Ovary (tissue), 9 donors: ENCODE measurements around the gene TRMU. TPM values are rescaled to one million over a fixed set of nuclear protein-coding genes. Genes with fewer than 3 reads are reported as not detected.

ENCODE experiments used
- DNase-seq, 5 donors: peaks; one replicate each; pipeline ENCODE4 v3.0.0-alpha.2; 2019 to 2020
- H3K27ac ChIP-seq, 2 donors: fragments of 200-600 bp; one replicate each; pipeline versions ENCODE4 v1.5.1 to v1.8.0; 2019 to 2022
- H3K27me3 ChIP-seq: fragments of 200-600 bp; one replicate; pipeline ENCODE4 v1.8.0; 2022
- H3K36me3 ChIP-seq: fragments of 200-600 bp; sonication (generic); one replicate; pipeline ENCODE4 v1.5.1; 2019
- H3K4me1 ChIP-seq: one replicate; pipeline ENCODE4 v1.8.1; 2013; ENCODE audit warnings: mild to moderate bottlenecking, moderate library complexity; ENCODE audit not compliant: insufficient read depth
- H3K4me3 ChIP-seq: fragments of 200-600 bp; sonication (generic); one replicate; pipeline ENCODE4 v1.5.1; 2017
- H3K9me3 ChIP-seq, 2 donors: fragments of 200-600 bp in 1 of 2; sonication (generic) in 1 of 2; one replicate each; pipeline versions ENCODE4 v1.5.1 to v1.8.1; 2013 to 2019; ENCODE audit warnings: mild to moderate bottlenecking in 1 of 2, moderate library complexity in 1 of 2
- CTCF ChIP-seq, 3 donors: fragments of 450-650 bp in 2 of 3; fragments of 200-600 bp in 1 of 3; IDR thresholded peaks; one replicate each; pipeline versions ENCODE4 v1.5.1 to v1.8.0; 2016 to 2022; ENCODE audit warnings: antibody characterized with exemption in 3 of 3, mild to moderate bottlenecking in 1 of 3
- EP300 ChIP-seq: sonication (generic); formaldehyde crosslinking; IDR thresholded peaks from one replicate; pipeline ENCODE4 v1.6.1; 2017; ENCODE audit warnings: antibody characterized with exemption
- POLR2A ChIP-seq: fragments of 450-650 bp; IDR thresholded peaks from one replicate; pipeline ENCODE4 v1.6.1; 2017; ENCODE audit warnings: antibody characterized with exemption, mild to moderate bottlenecking, moderate library complexity
- WGBS, 3 donors: extraction: QIAGEN DNeasy Blood & Tissue Kit in 1 of 3; methylation state at CpG; one replicate each; pipeline versions ENCODE4 v1.1.5 to v1.1.7; 2013 to 2017; 5-methylcytosine and 5-hydroxymethylcytosine counted together
- intact Hi-C, 4 donors: fragments of 100-400 bp; cut with DNase I; formaldehyde crosslinking; loops; one replicate each; pipeline versions ENCODE4 v1.11.0 to v1.15.1; 2022 to 2023
- polyA plus RNA-seq, 2 donors: library from polyadenylated mRNA; stranded (reverse); fragments of 200-250 nt in 1 of 2; fragments of 350-450 nt in 1 of 2; fragmentation: Illumina TruSeq in 1 of 2; extraction: RNeasy Lipid Tissue Mini Kit (QIAGEN cat#74804) in 1 of 2; gene quantifications; one replicate each; pipeline ENCODE4 v1.2.3, GENCODE V29; 2013 to 2014
- total RNA-seq, 7 donors: library from RNA; depleted of rRNA in 2 of 7; stranded (reverse); fragments of >200 nt in 2 of 7; fragmentation: NEBNext Ultra II Directional in 3 of 7; extraction: Animal tissue kit (Norgen Biotek cat#: 25700) in 3 of 7; gene quantifications; one replicate each; pipeline versions ENCODE4 v1.1.0 to v1.2.4, GENCODE V29; 2016 to 2023
- donor health status: DM: no; HTN: no; CAD: no; lungs with moderate emphysema.
- donor health status: DM: no; HTN: no; CAD: no.
- donor health status: Bipolar disorder and iron deficiency.
- donor health status: DM: yes; HTN: yes; CAD: no.
- donor health status: DM: no; HTN: no; CAD: no.
- donor health status: DM: yes; HTN: yes; CAD: no.

Gene TRMU
- total and polyA plus RNA-seq, 9 donors: 15.2 to 35.0 (median 30.3) TPM

GRCh38 chr22:46328797-46329196 is 6.7 kb upstream of the TRMU start:
- Histone ChIP-seq H3K36me3 (no peaks in the 10 kb centered on the region), H3K4me3 (no peak overlapping the region), H3K4me1 (no peaks in the 10 kb centered on the region), H3K9me3 (no peaks in the 10 kb centered on the region), H3K27ac (no peak overlapping the region), H3K27me3 (no peaks in the 10 kb centered on the region)
- TF ChIP-seq CTCF (IDR thresholded peaks at IDR 0.05) (no peak), POLR2A (no peak), EP300 (no peak)
- 95 to 97% (median 97%) methylated on average over 11 of the region's 11 CpGs for WGBS, 3 donors
- intact Hi-C loops: no loop called here
- DNase-seq: no peak

- H3K4me1 ChIP-seq: no peaks in the 10 kb centered on the region
- DNase-seq: no peak
- H3K36me3 ChIP-seq: no peaks in the 10 kb centered on the region
- no peak for TF ChIP-seq CTCF (IDR thresholded peaks at IDR 0.05)
- TF ChIP-seq EP300: no peak
- no peak for TF ChIP-seq POLR2A
- intact Hi-C loops: no loop called here
- no peak overlapping the region for H3K4me3 ChIP-seq
- no peaks in the 10 kb centered on the region for H3K27me3 ChIP-seq
- no peak overlapping the region for H3K27ac ChIP-seq
- WGBS, 3 donors: 92 to 97% (median 97%) methylated on average over 8 of the region's 8 CpGs
- no peaks in the 10 kb centered on the region for H3K9me3 ChIP-seq
These were observed 5.9 kb upstream of the TRMU start for GRCh38 chr22:46329616-46330015.

GRCh38 chr22:46330426-46330825 is 5.1 kb upstream of the TRMU start:
- Histone ChIP-seq H3K9me3 (no peaks in the 10 kb centered on the region), H3K27me3 (no peaks in the 10 kb centered on the region), H3K4me1 (no peaks in the 10 kb centered on the region), H3K27ac (no peak overlapping the region), H3K4me3 (no peak overlapping the region), H3K36me3 (no peaks in the 10 kb centered on the region)
- WGBS, 3 donors: 95 to 96% (median 96%) methylated on average over 4 of the region's 4 CpGs
- intact Hi-C loops: no loop called here
- TF ChIP-seq CTCF (IDR thresholded peaks at IDR 0.05): no peak
- no peak for TF ChIP-seq POLR2A
- no peak for TF ChIP-seq EP300
- DNase-seq: no peak

GRCh38 chr22:46331496-46331895 is 4.0 kb upstream of the TRMU start:
- no peak overlapping the region for H3K4me3 ChIP-seq
- no peak overlapping the region for H3K27ac ChIP-seq
- no peak for TF ChIP-seq POLR2A
- no peak for TF ChIP-seq CTCF (IDR thresholded peaks at IDR 0.05)
- TF ChIP-seq EP300: no peak
- H3K9me3 ChIP-seq: no peaks in the 10 kb centered on the region
- intact Hi-C loops: no loop called here
- H3K4me1 ChIP-seq: no peaks in the 10 kb centered on the region
- 93 to 97% (median 94%) methylated on average over 23 of the region's 23 CpGs for whole genome bisulfite sequencing, 3 donors
- no peak for DNase-seq
- H3K27me3 ChIP-seq: no peaks in the 10 kb centered on the region
- H3K36me3 ChIP-seq: no peaks in the 10 kb centered on the region
